Dedifferentiated amniotic fluid mesenchymal stem cell (primary cell): Measurements from ENCODE around the gene AGO1.
"Not testable (repeated sequence)": the region's sequence is repeated elsewhere in the genome, so short reads cannot be mapped to it uniquely, and the experiment has no call there.

Experiments used
- DNase-seq: peaks from one replicate; pipeline ENCODE4 v3.0.0-alpha.2; 2016; ENCODE audit errors: extremely low spot score

Gene AGO1

GRCh38 chr1:35915693-35916092 is 32.7 kb downstream of the AGO1 start:
- no peak for DNase-seq

DNA sequence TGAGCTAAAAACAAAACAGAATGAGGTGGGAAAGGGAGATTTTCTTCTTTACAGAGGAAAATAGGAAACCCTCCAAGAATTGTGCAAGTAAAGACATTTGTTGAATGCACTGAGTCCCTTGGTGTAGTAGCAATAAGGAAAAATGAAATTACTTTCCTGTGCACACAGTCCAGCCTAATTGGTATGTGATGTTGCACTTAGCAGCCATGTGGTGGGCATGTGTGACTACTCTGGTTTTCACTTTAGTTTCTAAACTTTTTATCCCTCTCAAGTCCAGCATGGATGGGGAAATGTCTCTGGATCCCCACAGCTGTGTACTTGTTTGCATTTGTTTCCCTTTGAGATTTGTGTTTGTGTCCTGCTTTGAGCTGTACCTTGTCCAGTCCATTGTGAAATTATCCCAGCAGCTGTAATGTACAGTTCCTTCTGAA is 40.8 kb downstream of the AGO1 start:
- no peak for DNase-seq

DNA sequence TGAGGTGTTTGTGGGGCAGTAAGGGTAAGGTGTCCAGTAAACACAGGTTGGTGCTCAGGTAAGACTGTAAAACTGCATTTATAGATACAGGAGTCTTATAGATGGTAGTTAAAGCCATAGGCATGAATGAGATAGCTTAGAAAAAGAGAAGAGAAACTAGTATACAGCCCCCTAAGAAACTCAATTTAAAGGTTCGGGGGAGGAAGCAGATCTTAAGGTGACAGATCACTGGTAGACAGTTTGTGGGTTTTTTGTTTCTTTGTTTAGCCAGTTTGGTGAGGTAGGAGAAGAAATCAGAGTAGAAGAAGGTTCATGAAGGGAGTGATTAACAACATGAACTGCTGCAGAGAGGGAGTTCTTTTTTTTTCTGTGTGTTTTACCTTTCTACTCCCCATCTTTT is 41.8 kb downstream of the AGO1 start:
- no peak for DNase-seq

GRCh38 chr1:35925741-35926140 is 42.7 kb downstream of the AGO1 start:
- DNase-seq = peak; percentile 22

DNA sequence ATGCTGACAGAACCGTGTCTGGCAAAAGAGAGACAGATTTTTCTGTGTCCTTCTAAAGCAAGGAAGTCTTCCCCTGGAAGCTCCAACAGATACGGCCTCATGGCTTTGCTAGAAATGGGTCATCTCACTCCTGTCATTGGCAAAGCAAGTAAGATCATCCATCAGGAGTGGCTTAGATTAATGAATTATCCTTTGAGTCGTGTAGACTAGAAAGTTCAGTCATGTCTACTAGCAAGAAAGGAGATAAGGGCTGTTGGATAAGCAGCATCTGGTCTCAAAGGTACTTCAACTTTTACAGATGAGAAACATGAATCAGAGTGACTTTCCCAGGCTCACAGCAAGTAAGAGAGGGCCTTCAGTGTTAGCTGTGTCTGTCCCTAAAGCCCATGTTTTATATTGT is 44.5 kb downstream of the AGO1 start:
- no peak for DNase-seq

DNA sequence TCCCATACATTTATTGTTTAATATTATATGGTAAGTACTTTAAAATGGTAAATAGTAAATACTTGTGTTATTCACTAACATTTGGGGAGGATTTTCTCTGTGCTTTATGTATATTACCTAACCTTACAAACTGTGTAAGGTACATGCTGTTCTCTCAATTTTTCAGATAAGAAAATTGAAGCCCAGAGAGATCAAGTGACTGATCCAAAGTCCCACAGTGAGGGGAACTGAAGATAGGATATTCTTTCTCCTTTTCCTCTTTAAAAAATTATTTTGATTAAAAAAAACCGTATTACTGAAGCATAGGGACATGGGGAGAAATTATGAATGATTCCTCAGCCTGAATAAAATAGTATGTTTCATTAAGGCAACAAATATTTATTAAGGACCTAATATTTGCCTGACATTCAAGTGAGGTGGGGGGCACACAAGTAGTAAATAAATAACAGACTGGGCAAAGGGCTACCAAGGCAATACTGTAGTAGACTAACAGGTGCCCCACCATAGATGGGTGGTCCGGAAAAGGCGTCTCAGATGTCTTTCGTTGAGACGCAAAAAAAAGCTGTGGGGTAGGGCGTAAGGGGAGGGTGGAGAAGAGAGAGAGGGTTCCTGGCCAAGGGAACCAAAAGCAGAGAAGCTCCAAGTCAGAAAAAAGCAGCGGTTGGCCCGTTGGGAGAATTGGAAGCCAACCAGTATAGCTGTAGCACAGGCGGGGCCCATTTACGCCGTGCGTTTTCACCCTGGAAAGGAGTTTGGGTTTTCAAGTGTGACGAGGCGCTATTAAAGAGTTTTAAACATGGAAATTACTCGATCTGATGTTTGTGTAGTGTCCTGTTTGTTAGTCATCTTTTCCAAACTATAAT is 47.0 kb downstream of the AGO1 start:
- peak; percentile 54 for DNase-seq

GRCh38 chr1:35930593-35931445 is 47.8 kb downstream of the AGO1 start, which contains the start of gene AGO3:
Gene AGO3 (plus strand): TSS chr1:35931105. CDS start chr1:35931427, 322 bp downstream.
- DNase-seq = peak; percentile 53

GRCh38 chr1:35931446-35932157 is 48.6 kb downstream of the AGO1 start:
- no peak for DNase-seq

DNA sequence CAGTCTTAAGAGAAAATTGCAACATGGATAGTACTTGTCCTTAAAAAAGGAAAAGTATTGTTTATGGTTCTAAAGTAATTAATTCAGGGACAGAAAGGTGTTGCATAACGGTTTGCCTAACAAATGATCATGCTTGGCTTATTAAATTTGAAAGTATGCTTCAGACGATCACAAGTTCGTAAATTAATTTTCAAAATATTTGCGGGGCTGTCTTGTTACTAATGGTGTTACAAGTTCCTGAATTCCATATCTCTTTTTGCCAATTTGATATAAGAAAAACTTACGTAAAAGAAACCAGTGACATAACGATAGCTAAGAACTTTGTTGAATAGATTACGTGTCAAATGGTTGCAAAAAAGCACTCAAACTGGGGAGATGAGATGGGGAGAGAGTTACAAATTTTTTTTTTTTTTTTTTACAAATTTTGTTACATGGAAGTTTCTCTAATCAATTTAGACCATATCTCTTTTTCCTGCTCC is 49.2 kb downstream of the AGO1 start:
- DNase-seq = no peak

DNA sequence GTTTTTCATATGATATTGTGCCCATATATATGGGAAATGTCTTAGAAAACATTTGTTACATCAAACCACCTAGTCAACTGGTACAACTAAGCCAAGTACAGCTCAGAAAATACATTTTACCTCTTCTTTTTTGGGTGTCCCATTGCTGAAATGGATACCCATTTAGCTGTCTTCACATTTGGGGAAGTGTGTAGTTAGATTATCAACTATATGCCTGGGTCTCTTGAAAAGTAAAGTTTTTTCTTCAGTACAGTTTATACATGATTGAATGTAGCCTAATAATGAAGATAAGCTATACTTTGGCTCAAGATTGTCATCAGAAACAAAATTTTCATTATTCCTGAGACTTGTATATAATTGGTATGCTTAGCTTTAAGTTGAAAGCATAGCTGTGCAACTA is 49.9 kb downstream of the AGO1 start:
- no peak for DNase-seq

DNA sequence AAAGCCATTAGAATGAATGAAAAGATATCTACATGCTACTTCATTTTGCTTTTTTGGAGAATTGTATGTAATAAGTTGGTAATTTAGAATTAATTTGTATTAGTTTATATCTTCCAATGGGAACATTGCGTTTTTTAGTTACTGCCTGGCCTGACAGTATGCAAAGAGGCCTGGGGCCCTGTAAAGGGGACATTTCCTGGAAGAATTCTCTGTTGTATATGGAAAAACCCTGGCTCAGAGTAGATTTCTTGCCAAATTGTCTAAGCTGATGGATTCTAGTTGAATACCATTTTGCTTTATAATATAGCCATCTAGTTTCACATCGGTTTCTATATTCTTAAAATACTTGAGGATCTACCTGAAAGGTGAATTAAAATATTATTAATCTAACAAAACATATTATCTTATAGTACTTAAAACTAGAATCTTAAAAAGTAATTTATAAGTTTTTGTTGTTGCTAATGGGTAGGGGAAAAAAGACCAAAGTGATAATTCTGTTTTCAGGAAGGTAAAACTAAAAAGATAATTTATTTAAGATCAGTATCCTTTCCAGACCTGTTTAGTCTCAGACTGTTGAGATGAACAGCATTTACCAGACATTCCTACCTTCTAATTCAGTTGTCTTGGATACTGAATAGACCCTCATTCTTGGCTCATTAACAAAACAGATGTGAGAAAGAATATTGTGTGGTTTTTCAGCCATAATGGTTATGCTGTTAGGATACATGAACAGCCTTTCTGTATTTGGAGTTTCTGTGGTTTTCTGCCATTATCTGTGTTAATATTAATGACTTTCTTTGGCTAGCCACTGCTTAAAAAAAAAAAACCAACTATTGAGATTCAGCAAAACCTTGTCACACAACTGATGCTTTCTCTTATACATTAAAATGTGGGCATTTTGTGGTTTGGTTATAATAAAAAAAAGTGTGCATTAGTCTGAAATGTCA is 52.7 kb downstream of the AGO1 start:
- peak; percentile 82 for DNase-seq

- no peak for DNase-seq
Measured at GRCh38 chr1:35936838-35937237, 53.8 kb downstream of the AGO1 start.

DNA sequence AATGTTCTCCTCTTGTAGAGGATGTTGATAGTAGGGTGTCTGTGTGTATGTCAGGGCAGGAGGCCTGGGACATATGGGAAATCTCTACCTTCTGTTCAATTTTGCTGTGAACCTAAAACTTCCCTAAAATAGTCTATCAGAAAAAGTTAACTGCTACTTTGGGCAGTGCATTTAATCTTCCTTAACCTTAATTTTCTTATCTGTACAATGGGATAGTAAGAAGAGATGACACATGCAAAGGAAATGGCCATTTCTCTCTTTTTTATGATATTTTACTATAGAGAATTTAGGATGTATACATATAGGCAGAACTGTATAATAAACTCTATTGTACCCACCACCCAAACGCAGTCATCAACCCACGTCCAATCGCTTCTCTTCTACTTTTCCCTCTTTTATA is 56.5 kb downstream of the AGO1 start:
- DNase-seq = no peak

DNA sequence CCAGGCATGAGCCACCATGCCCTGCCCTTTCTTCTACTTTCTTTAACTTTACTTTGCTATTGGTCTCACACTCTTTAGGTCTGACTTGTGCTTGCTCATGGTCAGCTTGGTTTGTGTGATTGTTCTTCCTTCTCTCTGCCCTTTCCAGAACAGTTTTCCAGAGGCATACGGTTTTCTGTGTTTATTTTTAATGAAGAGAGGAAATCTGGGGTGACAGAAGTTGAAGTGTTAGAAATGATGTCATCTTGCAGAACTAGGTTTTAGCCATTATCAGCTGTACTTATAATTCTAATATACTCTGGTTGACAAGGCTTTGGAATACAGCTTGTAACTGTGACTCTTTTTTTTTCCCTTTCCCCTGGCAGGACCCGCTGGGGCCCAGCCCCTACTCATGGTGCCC is 62.3 kb downstream of the AGO1 start:
- DNase-seq = no peak

- no peak for DNase-seq
Measured at GRCh38 chr1:35947547-35947946, 64.5 kb downstream of the AGO1 start.

DNA sequence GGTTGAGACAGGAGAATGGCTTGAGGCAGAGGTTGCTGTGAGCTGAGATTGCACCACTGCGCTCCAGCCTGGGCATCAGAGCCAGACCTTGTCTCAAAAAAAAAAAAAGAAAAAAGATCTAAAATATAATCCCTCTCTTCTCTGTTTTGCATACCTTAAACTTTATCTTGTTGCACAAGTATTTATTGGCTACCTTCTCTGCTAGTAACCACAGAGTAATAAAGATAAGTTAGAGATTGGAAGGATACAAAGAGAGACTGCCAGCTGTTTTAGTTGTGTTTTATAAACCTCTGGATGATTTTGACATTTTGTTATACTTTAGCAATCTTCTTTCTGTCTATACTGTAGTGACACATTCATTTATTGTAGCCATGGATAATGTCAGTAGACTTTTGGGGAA is 75.5 kb downstream of the AGO1 start:
- DNase-seq = no peak

- no peak for DNase-seq
Measured at GRCh38 chr1:35959304-35959703, 76.3 kb downstream of the AGO1 start.

DNA sequence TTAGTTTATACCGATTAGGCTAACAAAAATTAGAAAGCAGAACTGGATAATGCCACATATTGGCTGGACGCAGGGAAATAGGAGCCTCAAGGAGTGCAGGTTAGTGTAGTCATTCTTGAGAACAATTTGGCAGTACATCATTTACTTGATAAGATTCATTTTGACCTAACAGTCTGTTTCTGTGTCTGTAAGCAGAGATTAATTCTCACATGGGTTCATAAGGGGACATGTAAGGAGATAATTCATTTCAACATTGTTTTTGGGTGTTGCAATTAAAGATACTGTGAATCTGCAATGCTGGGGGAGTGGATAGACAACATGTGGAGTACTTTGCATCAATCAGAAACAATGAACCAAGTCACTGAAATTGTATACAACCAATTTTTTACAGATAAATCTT is 79.9 kb downstream of the AGO1 start:
- no peak for DNase-seq

DNA sequence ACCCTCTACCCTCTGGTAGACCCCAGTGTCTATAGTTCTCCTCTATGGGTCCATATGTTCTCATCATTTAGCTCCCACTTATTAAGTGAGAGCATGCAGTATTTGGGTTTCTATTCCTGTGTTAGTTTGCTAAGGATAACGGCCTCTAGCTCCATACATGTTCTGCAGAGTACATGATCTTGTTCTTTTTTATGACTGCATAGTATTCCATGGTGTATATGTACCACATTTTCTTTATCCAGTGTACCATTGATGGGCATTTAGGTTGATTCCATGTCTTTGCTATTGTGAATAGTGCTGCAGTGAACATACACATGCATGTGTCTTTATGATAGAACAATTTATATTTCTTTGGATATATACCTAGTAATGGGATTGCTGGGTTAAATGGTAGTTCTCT is 81.3 kb downstream of the AGO1 start:
- DNase-seq = not testable (repeated sequence)

- no peak for DNase-seq
Measured at GRCh38 chr1:35968396-35968795, 85.4 kb downstream of the AGO1 start.

GRCh38 chr1:35971601-35972000 is 88.6 kb downstream of the AGO1 start:
- no peak for DNase-seq
